ENCODE data around the gene MBNL2. TPM values are rescaled to one million over a fixed set of nuclear protein-coding genes. Genes with fewer than 3 reads are reported as not detected.
A peak's percentile ranks its signal among the peaks of the same experiment; 100 is the strongest.

MBNL2 gene
- total RNA-seq, 2 donors from 2014 or later: 59.6 to 67.7 TPM

DNA sequence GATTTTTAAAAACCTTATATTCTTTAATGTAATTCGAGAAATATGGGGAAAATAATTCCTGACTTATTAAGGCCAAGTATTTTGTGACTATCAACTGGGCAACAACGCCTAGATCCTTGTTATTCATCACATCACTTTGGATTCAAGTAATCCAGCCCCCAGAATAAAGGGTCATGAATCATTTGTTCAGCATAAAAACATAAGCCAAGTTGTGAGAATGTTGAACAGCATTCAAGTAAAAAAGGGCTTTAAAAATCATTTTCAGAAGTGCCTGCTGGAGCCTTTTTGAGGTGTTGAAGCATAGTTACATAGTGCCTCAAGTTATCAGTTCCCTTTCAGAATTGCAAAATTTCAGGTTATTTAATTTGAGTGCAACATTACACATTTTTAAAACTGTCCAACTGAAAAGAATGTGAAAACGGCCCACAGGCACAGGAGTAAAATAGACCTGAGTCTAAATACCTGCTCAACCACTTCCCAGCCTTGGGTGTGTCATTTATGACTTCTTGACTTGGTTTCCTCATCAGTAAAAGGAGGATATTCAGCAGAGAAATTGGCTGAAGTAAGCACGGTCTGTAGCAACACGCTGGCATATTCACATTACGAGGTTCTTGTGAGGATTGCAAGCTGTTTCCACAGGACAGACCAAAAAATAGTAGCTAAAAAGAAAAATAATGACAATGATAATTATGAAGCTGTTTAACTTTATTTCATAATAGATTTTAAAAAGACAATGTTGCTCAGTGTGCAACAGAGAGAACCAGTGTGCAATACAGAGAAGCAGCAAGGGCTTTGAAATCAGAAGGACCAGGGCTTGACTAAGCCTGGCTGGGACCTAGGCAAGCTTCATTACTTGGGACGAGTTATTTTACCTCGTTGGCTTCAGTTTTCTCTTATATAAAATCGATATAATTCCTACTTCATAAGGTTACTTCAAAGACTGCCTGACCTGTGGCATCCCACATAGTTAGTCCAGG is 56.6 kb downstream of the MBNL2 start:
- DNase-seq (ENCODE audit: low spot score) (no peak), ATAC-seq (ENCODE audit: insufficient number of reproducible peaks, low FRiP score, low read depth) (no peak)
- H3K4me1 ChIP-seq (ENCODE audit: control insufficient read depth in 1 of 2, low read depth in 2 of 2): peaks cover 76 to 99% of the 10 kb centered on the region in 2 donors
- H3K27ac ChIP-seq: peak overlapping the region; percentile 52 to 89
- TF ChIP-seq, protein P1, sequence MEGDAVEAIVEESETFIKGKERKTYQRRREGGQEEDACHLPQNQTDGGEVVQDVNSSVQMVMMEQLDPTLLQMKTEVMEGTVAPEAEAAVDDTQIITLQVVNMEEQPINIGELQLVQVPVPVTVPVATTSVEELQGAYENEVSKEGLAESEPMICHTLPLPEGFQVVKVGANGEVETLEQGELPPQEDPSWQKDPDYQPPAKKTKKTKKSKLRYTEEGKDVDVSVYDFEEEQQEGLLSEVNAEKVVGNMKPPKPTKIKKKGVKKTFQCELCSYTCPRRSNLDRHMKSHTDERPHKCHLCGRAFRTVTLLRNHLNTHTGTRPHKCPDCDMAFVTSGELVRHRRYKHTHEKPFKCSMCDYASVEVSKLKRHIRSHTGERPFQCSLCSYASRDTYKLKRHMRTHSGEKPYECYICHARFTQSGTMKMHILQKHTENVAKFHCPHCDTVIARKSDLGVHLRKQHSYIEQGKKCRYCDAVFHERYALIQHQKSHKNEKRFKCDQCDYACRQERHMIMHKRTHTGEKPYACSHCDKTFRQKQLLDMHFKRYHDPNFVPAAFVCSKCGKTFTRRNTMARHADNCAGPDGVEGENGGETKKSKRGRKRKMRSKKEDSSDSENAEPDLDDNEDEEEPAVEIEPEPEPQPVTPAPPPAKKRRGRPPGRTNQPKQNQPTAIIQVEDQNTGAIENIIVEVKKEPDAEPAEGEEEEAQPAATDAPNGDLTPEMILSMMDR (IDR thresholded peaks at IDR 0.05): no peak
- no peaks in the 10 kb centered on the region for H3K9me3 ChIP-seq
- no peaks in the 10 kb centered on the region for H3K36me3 ChIP-seq
- H3K4me3 ChIP-seq: peak overlapping the region; percentile 37
- no peaks in the 10 kb centered on the region for H3K27me3 ChIP-seq (replicated peaks; ENCODE audit: insufficient read depth)

GRCh38 chr13:97279913-97280312 is 57.8 kb downstream of the MBNL2 start:
- H3K4me3 ChIP-seq: peak overlapping the region; percentile 12
- H3K9me3 ChIP-seq: no peaks in the 10 kb centered on the region
- H3K27me3 ChIP-seq (replicated peaks; ENCODE audit: insufficient read depth): no peaks in the 10 kb centered on the region
- H3K27ac ChIP-seq: peak overlapping the region; percentile 60 to 89
- H3K36me3 ChIP-seq: no peaks in the 10 kb centered on the region
- DNase-seq (ENCODE audit: low spot score) (no peak), ATAC-seq (ENCODE audit: insufficient number of reproducible peaks, low FRiP score, low read depth) (no peak)
- H3K4me1 ChIP-seq (ENCODE audit: control insufficient read depth in 1 of 2, low read depth in 2 of 2): peaks cover 77 to 98% of the 10 kb centered on the region in 2 donors
- TF ChIP-seq, protein P1 (IDR thresholded peaks at IDR 0.05): no peak

- peak overlapping the region; percentile 12 for H3K4me3 ChIP-seq
- H3K9me3 ChIP-seq: no peaks in the 10 kb centered on the region
- TF ChIP-seq, protein P1 (IDR thresholded peaks at IDR 0.05): no peak
- H3K27ac ChIP-seq: peak overlapping the region; percentile 60 to 89
- no peak for ATAC-seq (ENCODE audit: insufficient number of reproducible peaks, low FRiP score, low read depth)
- H3K36me3 ChIP-seq: no peaks in the 10 kb centered on the region
- H3K4me1 ChIP-seq (ENCODE audit: control insufficient read depth in 1 of 2, low read depth in 2 of 2): peaks cover 71 to 97% of the 10 kb centered on the region in 2 donors
- no peaks in the 10 kb centered on the region for H3K27me3 ChIP-seq (replicated peaks; ENCODE audit: insufficient read depth)
- DNase-seq (ENCODE audit: low spot score): no peak
These were observed 58.3 kb downstream of the MBNL2 start for GRCh38 chr13:97280478-97280877.

DNA sequence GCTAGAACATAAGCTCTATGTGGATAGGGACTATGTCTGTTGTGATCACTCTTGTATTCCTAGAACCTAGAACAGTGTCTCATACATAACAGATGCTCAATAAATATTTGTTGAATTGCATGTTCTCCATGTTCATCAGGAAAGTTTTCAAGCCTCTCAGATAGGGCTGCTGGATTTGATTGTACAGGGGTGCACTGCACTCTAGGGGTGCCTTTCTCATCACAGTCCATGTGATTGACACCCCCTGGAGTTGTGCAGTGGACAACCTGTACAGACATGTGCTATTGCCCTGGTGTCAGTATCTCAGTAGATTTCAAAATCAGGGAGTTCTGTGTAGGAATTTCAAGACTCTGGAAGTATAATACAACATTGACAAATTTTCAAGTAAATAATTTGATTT is 58.9 kb downstream of the MBNL2 start:
- Histone ChIP-seq H3K9me3 (no peaks in the 10 kb centered on the region), H3K36me3 (no peaks in the 10 kb centered on the region), H3K4me3 (no peak overlapping the region), H3K4me1 (ENCODE audit: control insufficient read depth in 1 of 2, low read depth in 2 of 2) (peaks cover 72 to 91% of the 10 kb centered on the region in 2 donors), H3K27me3 (replicated peaks; ENCODE audit: insufficient read depth) (no peaks in the 10 kb centered on the region), H3K27ac (peak overlapping the region; percentile 60 to 89)
- TF ChIP-seq, protein P1 (IDR thresholded peaks at IDR 0.05): no peak
- ATAC-seq (ENCODE audit: insufficient number of reproducible peaks, low FRiP score, low read depth) (no peak), DNase-seq (ENCODE audit: low spot score) (no peak)

DNA sequence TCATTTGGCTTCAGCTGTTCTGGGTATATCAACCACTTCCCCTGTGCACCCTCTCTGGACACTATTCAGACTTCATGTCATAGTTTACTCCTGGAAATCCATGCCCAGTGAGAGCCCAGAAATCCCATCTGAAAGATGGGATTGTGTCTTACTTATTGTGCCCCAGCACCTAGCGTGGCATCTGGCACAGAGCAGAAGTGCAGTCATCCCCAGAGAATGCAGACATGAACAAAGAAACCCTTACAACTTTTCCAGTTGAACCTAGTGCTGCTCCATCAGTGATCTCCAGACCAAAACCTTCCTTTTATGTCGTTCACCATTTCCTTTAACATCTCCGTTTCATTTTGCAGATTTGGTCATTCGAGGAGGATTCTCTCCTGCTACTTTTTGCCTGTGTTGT is 60.6 kb downstream of the MBNL2 start:
- no peaks in the 10 kb centered on the region for H3K27me3 ChIP-seq (replicated peaks; ENCODE audit: insufficient read depth)
- H3K4me1 ChIP-seq (ENCODE audit: control insufficient read depth in 1 of 2, low read depth in 2 of 2): peaks cover 61 to 83% of the 10 kb centered on the region in 2 donors
- H3K27ac ChIP-seq: peak overlapping the region in 1 of 2 donors; percentile 32
- ATAC-seq (ENCODE audit: insufficient number of reproducible peaks, low FRiP score, low read depth) (no peak), DNase-seq (ENCODE audit: low spot score) (no peak)
- H3K36me3 ChIP-seq: no peaks in the 10 kb centered on the region
- no peaks in the 10 kb centered on the region for H3K9me3 ChIP-seq
- TF ChIP-seq, protein P1 (IDR thresholded peaks at IDR 0.05): no peak
- no peak overlapping the region for H3K4me3 ChIP-seq
